Breast epithelium (tissue), 3 donors: ENCODE results near the gene KCNJ6.

Experiments
- POLR2A ChIP-seq: fragments of 450-650 bp; IDR thresholded peaks from one replicate; pipeline ENCODE4 v1.6.1; 2016; ENCODE audit warnings: antibody characterized with exemption, mild to moderate bottlenecking, moderate library complexity
- TF ChIP-seq, protein P1 (sequence below), 3 donors: fragments of 450-650 bp; IDR thresholded peaks; one replicate each; pipeline ENCODE4 v1.5.1; 2016 to 2017; ENCODE audit warnings: antibody characterized with exemption in 3 of 3, mild to moderate bottlenecking in 3 of 3, moderate library complexity in 3 of 3

DNA sequence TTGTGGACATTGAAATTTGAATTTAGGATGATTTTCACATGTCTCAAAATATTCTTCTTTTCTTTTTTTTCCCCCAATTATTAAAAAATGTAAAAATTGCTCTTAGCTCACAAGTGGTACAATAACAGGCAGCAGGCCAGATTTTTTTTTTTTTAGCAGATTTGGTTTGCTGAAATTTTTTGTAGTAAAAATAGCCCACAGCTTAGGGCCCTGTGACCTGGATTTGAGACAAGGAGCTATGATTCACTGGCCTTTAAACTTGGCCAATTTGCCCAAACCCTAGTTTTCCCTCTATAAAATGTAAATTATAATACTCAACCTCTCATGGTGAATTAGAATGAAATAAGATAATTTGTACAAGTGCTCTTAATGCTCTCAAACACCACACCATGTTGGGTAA lies 295.9 kb downstream of the KCNJ6 start:
- TF ChIP-seq, protein P1, sequence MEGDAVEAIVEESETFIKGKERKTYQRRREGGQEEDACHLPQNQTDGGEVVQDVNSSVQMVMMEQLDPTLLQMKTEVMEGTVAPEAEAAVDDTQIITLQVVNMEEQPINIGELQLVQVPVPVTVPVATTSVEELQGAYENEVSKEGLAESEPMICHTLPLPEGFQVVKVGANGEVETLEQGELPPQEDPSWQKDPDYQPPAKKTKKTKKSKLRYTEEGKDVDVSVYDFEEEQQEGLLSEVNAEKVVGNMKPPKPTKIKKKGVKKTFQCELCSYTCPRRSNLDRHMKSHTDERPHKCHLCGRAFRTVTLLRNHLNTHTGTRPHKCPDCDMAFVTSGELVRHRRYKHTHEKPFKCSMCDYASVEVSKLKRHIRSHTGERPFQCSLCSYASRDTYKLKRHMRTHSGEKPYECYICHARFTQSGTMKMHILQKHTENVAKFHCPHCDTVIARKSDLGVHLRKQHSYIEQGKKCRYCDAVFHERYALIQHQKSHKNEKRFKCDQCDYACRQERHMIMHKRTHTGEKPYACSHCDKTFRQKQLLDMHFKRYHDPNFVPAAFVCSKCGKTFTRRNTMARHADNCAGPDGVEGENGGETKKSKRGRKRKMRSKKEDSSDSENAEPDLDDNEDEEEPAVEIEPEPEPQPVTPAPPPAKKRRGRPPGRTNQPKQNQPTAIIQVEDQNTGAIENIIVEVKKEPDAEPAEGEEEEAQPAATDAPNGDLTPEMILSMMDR (IDR thresholded peaks at IDR 0.05), result no peak
- TF ChIP-seq POLR2A, result no peak
